CD4-positive, alpha-beta T cell treated with Interleukin-15 for 1 hour (primary cell): ENCODE data around the gene ZNF3.

Source experiments
- DNase-seq: peaks from one replicate; pipeline ENCODE4 v3.0.0-alpha.2; 2020

ZNF3 gene

DNA sequence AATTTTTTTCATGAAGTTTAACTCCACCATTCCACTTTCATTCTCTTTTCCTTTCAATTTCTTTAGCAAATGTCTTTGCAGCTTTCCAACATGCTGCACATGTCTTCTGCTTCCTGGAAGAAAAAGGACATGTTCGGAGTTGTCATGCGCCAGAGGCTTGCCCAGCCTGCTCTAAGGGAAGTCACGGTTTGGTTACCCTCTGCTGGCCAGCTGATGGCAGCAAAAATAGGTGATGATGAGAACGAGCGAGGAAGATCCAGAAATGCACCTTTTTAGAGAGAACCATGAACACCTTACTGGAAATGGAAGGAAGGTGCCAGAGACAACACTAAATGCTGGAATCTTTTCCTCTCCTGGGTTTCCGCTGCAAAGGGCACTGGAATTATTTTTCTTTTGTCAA lies 36.8 kb downstream of the ZNF3 start:
- DNase-seq, result no peak

DNA sequence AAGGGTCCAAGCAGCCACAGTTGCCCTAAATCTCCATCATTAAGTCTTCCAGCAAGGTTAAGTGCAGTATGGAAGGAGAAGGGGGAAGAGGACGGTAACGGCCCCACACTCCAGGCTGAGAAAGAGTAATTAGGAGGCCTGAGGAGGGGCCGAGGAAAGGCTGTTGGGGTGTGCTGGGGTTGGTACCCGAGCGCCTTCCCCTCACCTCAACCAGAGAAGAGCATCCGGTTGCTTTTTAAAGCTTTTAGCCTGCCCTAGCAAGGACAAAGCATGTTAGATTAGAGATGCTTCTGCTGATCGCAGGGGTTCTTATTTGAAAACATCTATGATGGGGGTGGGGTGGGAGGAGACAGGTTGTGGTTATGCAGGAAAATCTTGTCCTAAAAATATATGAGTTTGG lies 40.9 kb downstream of the ZNF3 start:
- DNase-seq, result no peak

DNA sequence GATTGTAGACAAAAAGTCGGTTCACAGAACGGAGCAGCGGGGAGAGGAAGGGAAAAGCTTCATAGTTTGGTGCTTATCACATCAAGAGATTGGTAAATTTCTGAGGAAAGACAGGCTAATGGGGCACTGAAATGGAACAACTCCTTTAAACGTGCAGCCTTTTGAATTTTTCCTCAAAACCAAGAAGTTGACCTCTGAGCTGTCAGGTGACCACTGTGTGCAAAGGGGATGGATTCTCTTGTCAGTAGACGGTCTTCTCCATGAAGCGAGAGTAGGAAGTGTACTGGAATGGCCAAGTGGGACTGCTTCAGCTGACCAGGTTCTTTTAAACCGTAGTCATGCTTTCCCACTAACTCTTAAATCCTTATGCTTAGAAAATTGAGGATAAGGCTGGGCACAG lies 43.2 kb downstream of the ZNF3 start:
- no peak for DNase-seq

DNA sequence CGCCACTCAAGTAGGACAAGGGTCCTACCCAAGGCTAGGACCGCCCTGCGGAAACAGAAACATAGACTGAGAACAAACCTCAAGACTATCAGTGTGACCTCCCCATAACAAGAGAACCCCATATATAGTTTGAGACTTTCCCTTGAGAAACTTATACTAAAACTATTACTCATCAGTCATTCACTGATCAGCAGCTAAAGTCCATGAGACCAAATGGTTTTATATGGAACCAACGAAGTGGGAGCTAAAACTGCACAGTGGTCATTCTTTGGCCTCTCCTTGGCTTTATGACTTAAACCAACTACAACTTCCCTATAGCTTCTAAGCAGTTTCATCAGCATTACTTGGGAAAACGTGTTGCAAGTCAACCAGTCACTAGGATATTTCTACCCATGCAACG lies 45.6 kb downstream of the ZNF3 start:
- DNase-seq, result no peak

DNA sequence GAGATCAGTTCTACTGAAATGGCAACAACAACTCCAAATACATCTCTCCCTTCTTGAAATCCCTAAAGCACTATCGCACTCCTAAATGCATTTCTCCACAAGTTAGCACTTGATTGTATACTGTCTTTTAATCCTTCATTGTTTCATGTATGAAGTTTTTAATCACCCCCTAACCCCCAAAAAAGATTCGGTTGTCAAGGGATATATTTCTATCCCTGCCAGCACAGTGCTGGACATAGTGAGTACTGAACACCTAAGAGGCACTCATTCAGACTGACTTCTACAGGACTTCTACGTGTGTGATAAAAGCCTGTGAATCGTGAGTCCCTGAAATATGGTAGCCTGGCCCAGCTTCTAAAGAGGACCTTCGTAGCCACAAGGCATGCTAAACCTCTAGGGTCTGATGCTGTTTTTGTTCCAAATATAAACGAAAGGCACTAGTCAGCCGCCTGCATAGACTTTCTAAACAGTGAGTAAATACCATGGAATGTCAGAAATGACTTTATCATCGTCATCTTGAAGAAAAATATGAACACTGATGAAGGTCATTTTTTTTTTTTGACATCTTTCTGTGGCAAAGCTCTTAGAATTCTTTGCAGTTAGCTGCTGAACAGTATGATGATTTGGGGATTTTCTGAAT lies 46.5 kb downstream of the ZNF3 start:
- no peak for DNase-seq

DNA sequence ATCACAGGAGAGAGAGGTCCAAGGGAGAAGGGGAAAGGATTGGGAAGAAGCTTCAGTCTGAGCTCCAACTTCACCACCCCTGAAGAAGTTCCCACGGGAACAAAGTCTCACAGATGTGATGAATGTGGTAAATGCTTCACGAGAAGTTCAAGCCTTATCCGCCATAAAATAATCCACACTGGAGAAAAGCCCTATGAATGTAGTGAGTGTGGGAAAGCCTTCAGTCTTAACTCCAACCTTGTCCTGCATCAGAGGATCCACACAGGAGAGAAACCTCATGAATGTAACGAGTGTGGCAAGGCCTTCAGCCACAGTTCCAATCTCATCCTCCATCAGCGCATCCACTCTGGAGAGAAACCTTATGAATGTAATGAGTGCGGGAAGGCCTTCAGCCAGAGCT lies 48.0 kb downstream of the ZNF3 start:
- DNase-seq, result no peak

DNA sequence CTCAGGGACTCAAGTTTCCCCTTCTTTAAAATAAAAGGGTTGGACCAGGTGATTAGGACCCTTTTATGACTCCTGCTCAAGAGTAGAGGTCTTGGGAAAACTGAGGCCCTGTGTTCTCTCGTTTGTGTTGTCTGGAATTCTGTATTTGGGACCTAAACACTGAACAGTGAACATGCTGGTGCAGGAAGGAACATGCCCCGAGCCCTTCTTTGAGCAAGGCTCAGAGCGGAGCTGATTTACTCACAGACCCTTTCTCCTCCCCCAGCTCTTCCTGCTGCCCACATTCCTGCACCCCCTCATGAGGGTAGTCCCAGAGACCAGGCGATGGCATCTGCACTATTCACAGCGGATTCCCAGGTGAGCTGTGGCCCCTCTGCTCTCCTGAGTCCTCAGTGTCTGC lies 51.9 kb downstream of the ZNF3 start:
- DNase-seq, result no peak

DNA sequence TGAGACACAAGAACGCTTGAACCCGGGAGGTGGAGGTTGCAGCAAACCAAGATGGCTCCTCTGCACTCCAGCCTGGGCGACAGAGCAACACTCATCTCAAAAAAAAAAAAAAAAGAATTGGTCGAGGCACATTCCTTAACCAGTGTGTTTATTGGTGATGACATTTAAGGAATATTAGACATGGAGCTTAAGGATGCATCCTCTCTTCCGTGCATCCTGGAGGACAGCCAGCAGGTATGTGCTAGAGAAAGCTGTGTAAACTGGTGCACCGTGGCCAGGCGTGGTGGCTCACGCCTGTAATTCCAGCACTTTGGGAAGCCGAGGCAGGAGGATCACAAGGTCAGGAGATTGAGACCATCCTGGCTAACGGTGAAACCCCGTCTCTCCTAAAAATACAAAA lies 54.3 kb downstream of the ZNF3 start:
- DNase-seq, result no peak

DNA sequence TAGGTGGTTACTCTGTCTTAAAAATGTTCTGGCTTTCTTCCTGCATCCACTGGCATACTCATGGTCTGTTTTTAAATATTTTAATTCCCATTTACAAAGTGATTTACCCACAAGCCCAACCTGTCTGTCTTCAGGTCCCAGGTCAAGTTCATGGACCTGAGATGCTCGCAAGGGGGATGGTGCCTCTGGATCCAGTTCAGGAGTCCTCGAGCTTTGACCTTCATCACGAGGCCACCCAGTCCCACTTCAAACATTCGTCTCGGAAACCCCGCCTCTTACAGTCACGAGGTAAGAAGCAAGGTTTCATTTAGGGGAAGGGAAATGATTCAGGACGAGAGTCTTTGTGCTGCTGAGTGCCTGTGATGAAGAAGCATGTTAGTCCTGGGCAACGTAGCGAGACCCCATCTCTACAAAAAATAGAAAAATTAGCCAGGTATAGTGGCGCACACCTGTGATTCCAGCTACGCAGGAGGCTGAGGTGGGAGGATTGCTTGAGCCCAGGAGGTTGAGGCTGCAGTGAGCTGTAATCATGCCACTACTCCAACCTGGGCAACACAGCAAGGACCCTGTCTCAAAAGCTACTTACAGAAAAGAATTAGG lies 57.4 kb downstream of the ZNF3 start:
- no peak for DNase-seq

DNA sequence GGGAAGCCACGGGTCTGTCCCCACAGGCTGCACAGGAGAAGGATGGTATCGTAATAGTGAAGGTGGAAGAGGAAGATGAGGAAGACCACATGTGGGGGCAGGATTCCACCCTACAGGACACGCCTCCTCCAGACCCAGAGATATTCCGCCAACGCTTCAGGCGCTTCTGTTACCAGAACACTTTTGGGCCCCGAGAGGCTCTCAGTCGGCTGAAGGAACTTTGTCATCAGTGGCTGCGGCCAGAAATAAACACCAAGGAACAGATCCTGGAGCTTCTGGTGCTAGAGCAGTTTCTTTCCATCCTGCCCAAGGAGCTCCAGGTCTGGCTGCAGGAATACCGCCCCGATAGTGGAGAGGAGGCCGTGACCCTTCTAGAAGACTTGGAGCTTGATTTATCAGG lies 58.0 kb downstream of the ZNF3 start:
- no peak for DNase-seq

DNA sequence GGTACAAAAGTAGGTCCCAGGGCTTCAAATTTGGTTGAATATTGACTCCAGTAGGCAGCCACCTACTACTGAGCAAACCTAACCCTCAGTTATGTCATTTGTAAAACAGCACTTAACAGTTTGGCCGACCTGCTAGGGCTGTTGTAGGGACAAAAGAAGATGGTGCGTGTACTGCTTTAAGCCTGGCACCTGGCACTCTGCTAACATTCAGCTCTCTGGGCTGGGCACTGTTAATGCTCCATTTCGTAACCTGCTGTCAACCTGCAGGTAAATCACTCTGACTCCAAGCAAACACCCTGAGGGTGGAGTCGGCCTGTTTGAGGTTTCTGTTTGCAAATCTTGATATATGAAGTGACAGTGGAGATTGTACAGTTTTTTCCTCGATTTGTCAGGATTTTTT lies 58.9 kb downstream of the ZNF3 start:
- DNase-seq, result no peak

DNA sequence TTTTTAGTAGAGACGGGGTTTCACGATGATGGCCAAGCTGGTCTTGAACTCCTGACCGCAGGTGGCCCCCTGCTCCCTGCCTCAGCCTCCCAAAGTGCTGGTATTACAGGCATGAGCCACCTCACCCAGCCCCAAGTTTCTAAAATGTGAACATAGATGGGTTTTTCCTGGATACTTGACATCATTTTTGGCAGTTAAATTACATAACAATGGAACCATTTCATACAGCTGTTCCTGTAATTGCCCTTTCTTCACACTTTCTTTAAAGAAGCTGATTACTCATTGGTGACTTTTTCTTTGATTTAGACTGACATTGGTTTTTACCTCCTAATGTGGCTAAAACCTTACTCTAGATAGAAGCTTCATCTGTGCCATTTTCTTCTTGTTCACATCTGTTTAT lies 60.2 kb downstream of the ZNF3 start:
- no peak for DNase-seq
